HepG2 (cell line): ENCODE data around the gene TTC38. TPM values are rescaled to one million over a fixed set of nuclear protein-coding genes. Genes with fewer than 3 reads are reported as not detected.
A peak's percentile ranks its signal among the peaks of the same experiment; 100 is the strongest.

Source experiments
- ETS1 ChIP-seq: sonication (generic); formaldehyde crosslinking; IDR thresholded peaks from 2 replicates; pipeline ENCODE4 v1.4.0; 2020; ENCODE audit warnings: missing genetic modification reagents
- FOXC1 ChIP-seq: sonication (generic); formaldehyde crosslinking; IDR thresholded peaks from 2 replicates; pipeline ENCODE4 v1.8.0; 2022; ENCODE audit warnings: mild to moderate bottlenecking, missing genetic modification reagents, borderline replicate concordance
- MLLT10 ChIP-seq: sonication (generic); formaldehyde crosslinking; IDR thresholded peaks from 2 replicates; pipeline ENCODE4 v1.4.0; 2020; ENCODE audit warnings: missing genetic modification reagents
- MLX ChIP-seq: IDR thresholded peaks from 2 replicates; pipeline ENCODE4 v1.6.1; 2016
- MTERF4 ChIP-seq: sonication (generic); formaldehyde crosslinking; IDR thresholded peaks from 2 replicates; pipeline ENCODE4 v1.8.0; 2023; ENCODE audit warnings: mild to moderate bottlenecking, missing genetic modification reagents
- NFKB2 ChIP-seq: sonication (generic); formaldehyde crosslinking; IDR thresholded peaks from 2 replicates; pipeline ENCODE4 v1.4.0; 2020; ENCODE audit warnings: missing genetic modification reagents, borderline replicate concordance
- PHF20 ChIP-seq: sonication (generic); formaldehyde crosslinking; IDR thresholded peaks from 2 replicates; pipeline ENCODE4 v1.5.0; 2020; ENCODE audit warnings: mild to moderate bottlenecking, missing genetic modification reagents
- RBFOX2 ChIP-seq: fragments of 200-400 bp; formaldehyde crosslinking; IDR thresholded peaks from 2 replicates; pipeline ENCODE4 v1.6.1; 2017; ENCODE audit warnings: low read depth, mild to moderate bottlenecking, low read length
- TRIM24 ChIP-seq: sonication (generic); formaldehyde crosslinking; IDR thresholded peaks from 2 replicates; pipeline ENCODE4 v1.8.0; 2022; ENCODE audit warnings: mild to moderate bottlenecking, missing genetic modification reagents
- ZFAT ChIP-seq: sonication (generic); formaldehyde crosslinking; conservative IDR thresholded peaks from 2 replicates; pipeline ENCODE4 v1.8.1; 2023; ENCODE audit warnings: missing genetic modification reagents, inconsistent platforms
- ZNF33A ChIP-seq: sonication (generic); formaldehyde crosslinking; IDR thresholded peaks from 2 replicates; pipeline ENCODE4 v1.5.1; 2020; ENCODE audit warnings: missing genetic modification reagents, mild to moderate bottlenecking, moderate library complexity, borderline replicate concordance
- ZNF615 ChIP-seq: sonication (generic); formaldehyde crosslinking; IDR thresholded peaks from 2 replicates; pipeline ENCODE4 v1.5.0; 2020; ENCODE audit warnings: mild to moderate bottlenecking, missing genetic modification reagents, borderline replicate concordance
- ZNF788 ChIP-seq: sonication (generic); formaldehyde crosslinking; IDR thresholded peaks from 2 replicates; pipeline ENCODE4 v1.5.0; 2020; ENCODE audit warnings: mild to moderate bottlenecking, missing genetic modification reagents, borderline replicate concordance
- ZNF839 ChIP-seq: sonication (generic); formaldehyde crosslinking; IDR thresholded peaks from 2 replicates; pipeline ENCODE4 v1.4.0; 2020; ENCODE audit warnings: missing genetic modification reagents, mild to moderate bottlenecking, borderline replicate concordance
- ZSCAN9 ChIP-seq: IDR thresholded peaks from 2 replicates; pipeline ENCODE4 v1.6.1; 2016; ENCODE audit warnings: borderline replicate concordance
- polyA plus RNA-seq, 8 experiments: library from polyadenylated mRNA; depleted of rRNA in 3 of 8; stranded (reverse) in 7 of 8; unstranded in 1 of 8; fragments of >200 nt; fragmentation: Illumina TruSeq in 4 of 8; extraction: Trizol in 4 of 8; gene quantifications; 2 replicates each; pipeline versions ENCODE4 v1.2.1 to v1.2.3, GENCODE V29; 2011 to 2016; ENCODE audit warnings: low read depth in 4 of 8, missing spikeins in 1 of 8, mixed read lengths in 1 of 8; ENCODE audit not compliant: insufficient read depth in 1 of 8
- total RNA-seq, 5 experiments: library from RNA; depleted of rRNA; stranded (reverse); fragments of >200 nt; fragmentation: Illumina TruSeq; extraction: Trizol; gene quantifications; 2 replicates each; pipeline ENCODE4 v1.2.3, GENCODE V29; 2016; ENCODE audit warnings: low read depth in 1 of 5
- TF ChIP-seq, protein P1 (sequence below): sonication (generic); formaldehyde crosslinking; IDR thresholded peaks from 2 replicates; pipeline ENCODE4 v1.5.0; 2020; ENCODE audit warnings: mild to moderate bottlenecking, missing genetic modification reagents, borderline replicate concordance
- TF ChIP-seq, protein P2 (sequence below): IDR thresholded peaks from 2 replicates; pipeline ENCODE4 v1.4.0; 2020; ENCODE audit warnings: mild to moderate bottlenecking, missing genetic modification reagents
- TF ChIP-seq, protein P3 (sequence below): IDR thresholded peaks from 2 replicates; pipeline ENCODE4 v1.6.1; 2018; ENCODE audit warnings: missing genetic modification reagents

Gene TTC38
- total and polyA plus RNA-seq, 2 of the 13 experiments (the other 11 are each of a cell fraction or from before 2014, with no cell fraction given): 101 to 105 TPM

- TF ChIP-seq, protein P1, sequence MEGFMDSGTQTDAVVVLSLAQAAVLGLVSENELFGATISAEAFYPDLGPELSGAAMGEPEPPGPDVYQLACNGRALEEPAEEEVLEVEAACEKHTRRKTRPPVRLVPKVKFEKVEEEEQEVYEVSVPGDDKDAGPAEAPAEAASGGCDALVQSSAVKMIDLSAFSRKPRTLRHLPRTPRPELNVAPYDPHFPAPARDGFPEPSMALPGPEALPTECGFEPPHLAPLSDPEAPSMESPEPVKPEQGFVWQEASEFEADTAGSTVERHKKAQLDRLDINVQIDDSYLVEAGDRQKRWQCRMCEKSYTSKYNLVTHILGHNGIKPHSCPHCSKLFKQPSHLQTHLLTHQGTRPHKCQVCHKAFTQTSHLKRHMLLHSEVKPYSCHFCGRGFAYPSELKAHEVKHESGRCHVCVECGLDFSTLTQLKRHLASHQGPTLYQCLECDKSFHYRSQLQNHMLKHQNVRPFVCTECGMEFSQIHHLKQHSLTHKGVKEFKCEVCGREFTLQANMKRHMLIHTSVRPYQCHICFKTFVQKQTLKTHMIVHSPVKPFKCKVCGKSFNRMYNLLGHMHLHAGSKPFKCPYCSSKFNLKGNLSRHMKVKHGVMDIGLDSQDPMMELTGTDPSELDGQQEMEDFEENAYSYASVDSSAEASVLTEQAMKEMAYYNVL (CRISPR knock-in tag): peak; percentile 45; the same call in 1 of the 2 replicates
- TF ChIP-seq RBFOX2 (peak; percentile 97), ZNF839 (no peak; the same call in 1 of the 2 replicates), MLX (CRISPR knock-in tag) (no peak), MTERF4 (CRISPR knock-in tag) (peak; percentile 97), ZNF33A (no peak), ZNF788 (peak; percentile 88), ZFAT (0 out of 2 replicates have a peak, but pooled peaks have one; percentile 74), ETS1 (CRISPR knock-in tag) (no peak; the same call in 1 of the 2 replicates), FOXC1 (CRISPR knock-in tag) (no peak), MLLT10 (CRISPR knock-in tag) (no peak), NFKB2 (CRISPR knock-in tag) (peak; percentile 44), ZSCAN9 (CRISPR knock-in tag) (peak; percentile 64; the same call in 1 of the 2 replicates), ZNF615 (CRISPR knock-in tag) (no peak), TRIM24 (CRISPR knock-in tag) (no peak), PHF20 (CRISPR knock-in tag) (peak; percentile 98)
- TF ChIP-seq, protein P2, sequence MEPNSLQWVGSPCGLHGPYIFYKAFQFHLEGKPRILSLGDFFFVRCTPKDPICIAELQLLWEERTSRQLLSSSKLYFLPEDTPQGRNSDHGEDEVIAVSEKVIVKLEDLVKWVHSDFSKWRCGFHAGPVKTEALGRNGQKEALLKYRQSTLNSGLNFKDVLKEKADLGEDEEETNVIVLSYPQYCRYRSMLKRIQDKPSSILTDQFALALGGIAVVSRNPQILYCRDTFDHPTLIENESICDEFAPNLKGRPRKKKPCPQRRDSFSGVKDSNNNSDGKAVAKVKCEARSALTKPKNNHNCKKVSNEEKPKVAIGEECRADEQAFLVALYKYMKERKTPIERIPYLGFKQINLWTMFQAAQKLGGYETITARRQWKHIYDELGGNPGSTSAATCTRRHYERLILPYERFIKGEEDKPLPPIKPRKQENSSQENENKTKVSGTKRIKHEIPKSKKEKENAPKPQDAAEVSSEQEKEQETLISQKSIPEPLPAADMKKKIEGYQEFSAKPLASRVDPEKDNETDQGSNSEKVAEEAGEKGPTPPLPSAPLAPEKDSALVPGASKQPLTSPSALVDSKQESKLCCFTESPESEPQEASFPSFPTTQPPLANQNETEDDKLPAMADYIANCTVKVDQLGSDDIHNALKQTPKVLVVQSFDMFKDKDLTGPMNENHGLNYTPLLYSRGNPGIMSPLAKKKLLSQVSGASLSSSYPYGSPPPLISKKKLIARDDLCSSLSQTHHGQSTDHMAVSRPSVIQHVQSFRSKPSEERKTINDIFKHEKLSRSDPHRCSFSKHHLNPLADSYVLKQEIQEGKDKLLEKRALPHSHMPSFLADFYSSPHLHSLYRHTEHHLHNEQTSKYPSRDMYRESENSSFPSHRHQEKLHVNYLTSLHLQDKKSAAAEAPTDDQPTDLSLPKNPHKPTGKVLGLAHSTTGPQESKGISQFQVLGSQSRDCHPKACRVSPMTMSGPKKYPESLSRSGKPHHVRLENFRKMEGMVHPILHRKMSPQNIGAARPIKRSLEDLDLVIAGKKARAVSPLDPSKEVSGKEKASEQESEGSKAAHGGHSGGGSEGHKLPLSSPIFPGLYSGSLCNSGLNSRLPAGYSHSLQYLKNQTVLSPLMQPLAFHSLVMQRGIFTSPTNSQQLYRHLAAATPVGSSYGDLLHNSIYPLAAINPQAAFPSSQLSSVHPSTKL: peak; percentile 74
- TF ChIP-seq, protein P3, sequence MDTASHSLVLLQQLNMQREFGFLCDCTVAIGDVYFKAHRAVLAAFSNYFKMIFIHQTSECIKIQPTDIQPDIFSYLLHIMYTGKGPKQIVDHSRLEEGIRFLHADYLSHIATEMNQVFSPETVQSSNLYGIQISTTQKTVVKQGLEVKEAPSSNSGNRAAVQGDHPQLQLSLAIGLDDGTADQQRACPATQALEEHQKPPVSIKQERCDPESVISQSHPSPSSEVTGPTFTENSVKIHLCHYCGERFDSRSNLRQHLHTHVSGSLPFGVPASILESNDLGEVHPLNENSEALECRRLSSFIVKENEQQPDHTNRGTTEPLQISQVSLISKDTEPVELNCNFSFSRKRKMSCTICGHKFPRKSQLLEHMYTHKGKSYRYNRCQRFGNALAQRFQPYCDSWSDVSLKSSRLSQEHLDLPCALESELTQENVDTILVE: peak; percentile 78; the same call in 1 of the 2 replicates
These were observed 67.7 kb downstream of the TTC38 start, which contains the start of gene TRMU (continued) for GRCh38 chr22:46335201-46336118.
